PFSK-1 (cell line): ENCODE measurements around the gene RNF224.

ENCODE experiments used
- FOXP2 ChIP-seq: optimal IDR thresholded peaks from 2 replicates; pipeline ENCODE3; 2011; ENCODE audit warnings: borderline replicate concordance, control low read depth, inconsistent platforms; ENCODE audit not compliant: insufficient read depth; ENCODE audit errors: extremely low read length, extremely low read depth
- SIN3A ChIP-seq: IDR thresholded peaks from 2 replicates; pipeline ENCODE4 v1.6.1; 2012; ENCODE audit warnings: mild to moderate bottlenecking, low read length, moderate library complexity, borderline replicate concordance; ENCODE audit not compliant: insufficient read depth
- TF ChIP-seq, protein P1 (sequence below), 2 experiments: IDR thresholded peaks; 2 replicates each; pipeline versions ENCODE4 v1.6.1 to v1.8.0; 2011 to 2012; ENCODE audit warnings: low read depth in 2 of 2, low read length in 2 of 2, control low read depth in 1 of 2, inconsistent platforms in 1 of 2, mild to moderate bottlenecking in 1 of 2, moderate library complexity in 1 of 2; ENCODE audit not compliant: insufficient read depth in 1 of 2

- TF ChIP-seq, protein P1, sequence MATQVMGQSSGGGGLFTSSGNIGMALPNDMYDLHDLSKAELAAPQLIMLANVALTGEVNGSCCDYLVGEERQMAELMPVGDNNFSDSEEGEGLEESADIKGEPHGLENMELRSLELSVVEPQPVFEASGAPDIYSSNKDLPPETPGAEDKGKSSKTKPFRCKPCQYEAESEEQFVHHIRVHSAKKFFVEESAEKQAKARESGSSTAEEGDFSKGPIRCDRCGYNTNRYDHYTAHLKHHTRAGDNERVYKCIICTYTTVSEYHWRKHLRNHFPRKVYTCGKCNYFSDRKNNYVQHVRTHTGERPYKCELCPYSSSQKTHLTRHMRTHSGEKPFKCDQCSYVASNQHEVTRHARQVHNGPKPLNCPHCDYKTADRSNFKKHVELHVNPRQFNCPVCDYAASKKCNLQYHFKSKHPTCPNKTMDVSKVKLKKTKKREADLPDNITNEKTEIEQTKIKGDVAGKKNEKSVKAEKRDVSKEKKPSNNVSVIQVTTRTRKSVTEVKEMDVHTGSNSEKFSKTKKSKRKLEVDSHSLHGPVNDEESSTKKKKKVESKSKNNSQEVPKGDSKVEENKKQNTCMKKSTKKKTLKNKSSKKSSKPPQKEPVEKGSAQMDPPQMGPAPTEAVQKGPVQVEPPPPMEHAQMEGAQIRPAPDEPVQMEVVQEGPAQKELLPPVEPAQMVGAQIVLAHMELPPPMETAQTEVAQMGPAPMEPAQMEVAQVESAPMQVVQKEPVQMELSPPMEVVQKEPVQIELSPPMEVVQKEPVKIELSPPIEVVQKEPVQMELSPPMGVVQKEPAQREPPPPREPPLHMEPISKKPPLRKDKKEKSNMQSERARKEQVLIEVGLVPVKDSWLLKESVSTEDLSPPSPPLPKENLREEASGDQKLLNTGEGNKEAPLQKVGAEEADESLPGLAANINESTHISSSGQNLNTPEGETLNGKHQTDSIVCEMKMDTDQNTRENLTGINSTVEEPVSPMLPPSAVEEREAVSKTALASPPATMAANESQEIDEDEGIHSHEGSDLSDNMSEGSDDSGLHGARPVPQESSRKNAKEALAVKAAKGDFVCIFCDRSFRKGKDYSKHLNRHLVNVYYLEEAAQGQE (IDR thresholded peaks at IDR 0.05; ENCODE audit: insufficient read depth in 1 of 2, low read depth in 2 of 2, low read length in 2 of 2) = no peak
- TF ChIP-seq SIN3A (no peak), FOXP2 (no peak)
These were observed 23.8 kb downstream of the RNF224 start, which contains the start of gene STPG3 for GRCh38 chr9:137251194-137251461.
